Fibroblast of the aortic adventitia (primary cell): ENCODE results near the gene KSR1. TPM values are rescaled to one million over a fixed set of nuclear protein-coding genes. Genes with fewer than 3 reads are reported as not detected.
"Not testable (repeated sequence)": the region's sequence is repeated elsewhere in the genome, so short reads cannot be mapped to it uniquely, and the experiment has no call there.

Experiments
- DNase-seq: peaks from one replicate; pipeline ENCODE4 v3.0.0-alpha.2; 2010; ENCODE audit warnings: low read depth
- H3K4me3 ChIP-seq: 2 replicates; pipeline ENCODE4 v1.5.1; 2011; ENCODE audit warnings: low read depth, mild to moderate bottlenecking, control low read depth, low read length, moderate library complexity
- total RNA-seq: library from RNA; depleted of rRNA; stranded (reverse); fragments of >200 nt; gene quantifications from 2 replicates; pipeline ENCODE4 v1.2.3, GENCODE V29; 2012; ENCODE audit warnings: low replicate concordance
- TF ChIP-seq, protein P1 (sequence below): IDR thresholded peaks from 2 replicates; pipeline ENCODE4 v1.5.1; 2011; ENCODE audit warnings: mild to moderate bottlenecking, low read length, control low read depth, inconsistent platforms; ENCODE audit not compliant: insufficient read depth

Gene KSR1
- total RNA-seq, 1 donor = 19.4 TPM

DNA sequence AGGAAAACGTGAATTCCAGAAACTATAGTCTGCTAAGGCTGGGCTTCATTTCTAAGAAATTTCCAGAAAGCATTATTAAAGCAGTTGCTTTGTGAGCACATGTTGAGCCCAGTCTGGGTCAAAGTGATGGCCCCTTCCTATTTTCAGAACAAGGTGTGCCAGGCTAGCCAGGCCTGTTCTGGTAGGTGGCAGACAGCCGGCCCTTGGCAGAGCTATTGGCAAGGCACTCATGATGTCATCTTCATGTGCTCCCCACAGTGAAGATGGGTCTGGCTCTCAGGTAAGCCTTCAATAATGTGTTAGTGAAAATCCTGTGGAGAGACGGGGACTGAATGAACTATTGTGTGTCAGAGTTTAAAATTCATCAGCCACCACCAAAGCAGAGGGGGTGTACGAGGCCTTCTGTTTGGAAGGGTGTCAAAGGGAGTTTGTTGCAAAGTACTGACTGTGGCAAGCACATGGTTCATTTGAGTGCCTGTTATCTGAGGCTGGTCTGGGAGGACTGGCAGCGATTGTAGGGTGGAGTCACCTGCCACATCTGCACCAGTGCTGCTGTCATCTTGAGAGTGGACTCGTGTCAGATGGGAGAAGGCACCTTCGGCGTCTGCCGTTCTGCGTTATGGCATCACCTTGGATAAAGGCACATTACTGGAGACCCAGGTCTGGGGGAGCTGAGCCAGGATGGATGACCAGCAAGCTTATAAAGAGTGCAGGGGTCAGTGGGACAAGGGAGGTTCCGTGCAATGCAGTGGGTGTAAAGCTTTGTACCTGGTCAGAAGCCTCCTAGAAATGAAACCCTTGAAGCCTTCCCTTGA is 43.4 kb downstream of the KSR1 start:
- no peak for DNase-seq
- TF ChIP-seq, protein P1, sequence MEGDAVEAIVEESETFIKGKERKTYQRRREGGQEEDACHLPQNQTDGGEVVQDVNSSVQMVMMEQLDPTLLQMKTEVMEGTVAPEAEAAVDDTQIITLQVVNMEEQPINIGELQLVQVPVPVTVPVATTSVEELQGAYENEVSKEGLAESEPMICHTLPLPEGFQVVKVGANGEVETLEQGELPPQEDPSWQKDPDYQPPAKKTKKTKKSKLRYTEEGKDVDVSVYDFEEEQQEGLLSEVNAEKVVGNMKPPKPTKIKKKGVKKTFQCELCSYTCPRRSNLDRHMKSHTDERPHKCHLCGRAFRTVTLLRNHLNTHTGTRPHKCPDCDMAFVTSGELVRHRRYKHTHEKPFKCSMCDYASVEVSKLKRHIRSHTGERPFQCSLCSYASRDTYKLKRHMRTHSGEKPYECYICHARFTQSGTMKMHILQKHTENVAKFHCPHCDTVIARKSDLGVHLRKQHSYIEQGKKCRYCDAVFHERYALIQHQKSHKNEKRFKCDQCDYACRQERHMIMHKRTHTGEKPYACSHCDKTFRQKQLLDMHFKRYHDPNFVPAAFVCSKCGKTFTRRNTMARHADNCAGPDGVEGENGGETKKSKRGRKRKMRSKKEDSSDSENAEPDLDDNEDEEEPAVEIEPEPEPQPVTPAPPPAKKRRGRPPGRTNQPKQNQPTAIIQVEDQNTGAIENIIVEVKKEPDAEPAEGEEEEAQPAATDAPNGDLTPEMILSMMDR = no peak
- H3K4me3 ChIP-seq = no peak overlapping the region

- not testable (repeated sequence) for DNase-seq, H3K4me3 ChIP-seq
Observed at GRCh38 chr17:27501338-27501737, 45.1 kb downstream of the KSR1 start.

GRCh38 chr17:27502526-27503324 is 46.5 kb downstream of the KSR1 start:
- TF ChIP-seq, protein P1 = no peak
- no peak overlapping the region for H3K4me3 ChIP-seq
- peak; percentile 93 for DNase-seq

DNA sequence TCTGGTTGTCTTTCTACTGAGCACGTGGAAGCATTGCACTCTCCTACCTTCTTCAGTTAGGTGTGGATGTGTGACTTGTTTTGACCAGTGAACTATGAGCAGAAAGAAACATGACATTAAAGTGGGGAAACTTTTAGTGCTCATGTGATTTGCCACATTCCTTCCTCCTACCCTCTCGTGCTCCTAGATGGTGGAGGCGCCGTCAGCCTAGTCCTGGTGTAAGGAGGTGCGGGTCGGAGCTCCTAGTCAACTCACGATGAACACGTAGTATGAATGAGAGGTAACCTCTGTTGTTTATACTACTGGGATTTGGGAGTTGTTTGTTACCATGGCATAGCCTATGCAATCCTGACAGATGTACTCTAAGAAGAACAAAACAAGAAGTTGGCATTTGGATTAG is 47.4 kb downstream of the KSR1 start:
- no peak for DNase-seq

GRCh38 chr17:27504188-27504995 is 48.1 kb downstream of the KSR1 start:
- H3K4me3 ChIP-seq = no peak overlapping the region
- DNase-seq = no peak
- TF ChIP-seq, protein P1 = no peak

More for the DNA sequence above, 47.4 kb downstream of the KSR1 start:
- no peak overlapping the region for H3K4me3 ChIP-seq
- TF ChIP-seq, protein P1 = no peak

GRCh38 chr17:27506348-27507218 is 50.3 kb downstream of the KSR1 start:
- DNase-seq = no peak
- TF ChIP-seq, protein P1 = no peak
- H3K4me3 ChIP-seq = no peak overlapping the region
